H54 (cell line): ENCODE measurements around the gene URB1.

Source experiments
- DNase-seq: peaks from one replicate; pipeline ENCODE4 v3.0.0; 2011; ENCODE audit warnings: low spot score, mixed read lengths; ENCODE audit not compliant: insufficient read length
- FAIRE-seq: peaks from 3 replicates; lab custom pipeline; 2011; peaks lifted over from hg19 to GRCh38; lab: Jason Lieb, UNC
- POLR2A ChIP-seq: IDR thresholded peaks from 2 replicates; pipeline ENCODE4 v1.6.1; 2011; ENCODE audit warnings: low read depth, mild to moderate bottlenecking, low read length

Gene URB1

GRCh38 chr21:32335601-32336575, 56.9 kb downstream of the URB1 start:
- no peak for DNase-seq
- no peak for TF ChIP-seq POLR2A
- no peak for FAIRE-seq

GRCh38 chr21:32334980-32335531, 57.8 kb downstream of the URB1 start:
- no peak for TF ChIP-seq POLR2A
- no peak for FAIRE-seq
- no peak for DNase-seq

- TF ChIP-seq POLR2A, result no peak
- FAIRE-seq, result no peak
- no peak for DNase-seq
Observed at GRCh38 chr21:32333953-32334673, 58.7 kb downstream of the URB1 start.

- FAIRE-seq, result no peak
- DNase-seq, result no peak
- TF ChIP-seq POLR2A, result no peak
Observed at GRCh38 chr21:32332463-32332951, 60.3 kb downstream of the URB1 start.

GRCh38 chr21:32331444-32332305, 61.1 kb downstream of the URB1 start:
- no peak for FAIRE-seq
- no peak for DNase-seq
- TF ChIP-seq POLR2A, result no peak

- TF ChIP-seq POLR2A, result no peak
- DNase-seq (no peak), FAIRE-seq (no peak)
Observed at GRCh38 chr21:32330784-32331311, 62.0 kb downstream of the URB1 start.

GRCh38 chr21:32329776-32330175, 63.0 kb downstream of the URB1 start:
- DNase-seq, result peak; percentile 35
- no peak for TF ChIP-seq POLR2A
- no peak for FAIRE-seq

GRCh38 chr21:32329331-32329730, 63.5 kb downstream of the URB1 start:
- FAIRE-seq (no peak), DNase-seq (no peak)

GRCh38 chr21:32328595-32328994, 64.2 kb downstream of the URB1 start:
- FAIRE-seq (no peak), DNase-seq (no peak)
- no peak for TF ChIP-seq POLR2A

More at GRCh38 chr21:32329331-32329730, 63.5 kb downstream of the URB1 start:
- no peak for TF ChIP-seq POLR2A

GRCh38 chr21:32325706-32326105, 67.1 kb downstream of the URB1 start:
- FAIRE-seq (no peak), DNase-seq (no peak)
- no peak for TF ChIP-seq POLR2A

- DNase-seq, result no peak
- TF ChIP-seq POLR2A, result no peak
- no peak for FAIRE-seq
Observed at GRCh38 chr21:32322676-32323075, 70.1 kb downstream of the URB1 start.

GRCh38 chr21:32322103-32322502, 70.7 kb downstream of the URB1 start:
- FAIRE-seq (no peak), DNase-seq (no peak)
- TF ChIP-seq POLR2A, result no peak

- TF ChIP-seq POLR2A, result no peak
- no peak for FAIRE-seq
Observed at GRCh38 chr21:32321480-32321879, 71.3 kb downstream of the URB1 start.

More at GRCh38 chr21:32321480-32321879, 71.3 kb downstream of the URB1 start:
- no peak for DNase-seq
